Measurements from ENCODE around the gene AFDN. TPM values are rescaled to one million over a fixed set of nuclear protein-coding genes. Genes with fewer than 3 reads are reported as not detected.

The AFDN gene
- total and polyA plus RNA-seq, 2 of the 8 experiments (the other 6 are each of a cell fraction or from before 2014, with no cell fraction given) = 53.4 to 192 TPM

GRCh38 chr6:167829513-167829912, 2.8 kb downstream of the AFDN start (continued):
- TF ChIP-seq EGR1 (IDR thresholded peaks at IDR 0.05; ENCODE audit: borderline replicate concordance, low read depth, low read length) = no peak
- no peak for TF ChIP-seq JUN (IDR thresholded peaks at IDR 0.05; ENCODE audit: low read depth, low read length)

Measured in H1 (cell line).